Fibroblast of lung (primary cell): Measurements from ENCODE around the gene FASTK.

ENCODE experiments used
- CTCF ChIP-seq, 2 donors: IDR thresholded peaks in 1 of 2; conservative IDR thresholded peaks in 1 of 2; 1 replicate in 1 of 2; 2 replicates in 1 of 2; pipeline ENCODE4 v1.5.1; 2011 to 2012; ENCODE audit warnings: low read length in 2 of 2, control low read depth in 1 of 2, inconsistent platforms in 1 of 2, low read depth in 1 of 2, mild to moderate bottlenecking in 1 of 2
- EZH2 ChIP-seq: IDR thresholded peaks from 2 replicates; pipeline ENCODE4 v1.5.1; 2012; ENCODE audit warnings: low read length, control low read depth, mild to moderate bottlenecking; ENCODE audit errors: missing control alignments

GRCh38 chr7:151034312-151035025 lies 46.1 kb downstream of the FASTK start:
- no peak for TF ChIP-seq CTCF (conservative IDR thresholded peaks at IDR 0.05 in 1 of 2, IDR thresholded peaks at IDR 0.05 in 1 of 2; ENCODE audit: low read depth in 1 of 2, low read length in 2 of 2)
- no peak for TF ChIP-seq EZH2
